Activated B cell treated with CpG ODN at 0.5 μM for 24 hours (primary cell): ENCODE data around the gene ATP6V1A. TPM values are rescaled to one million over a fixed set of nuclear protein-coding genes. Genes with fewer than 3 reads are reported as not detected.

Experiments used
- ATAC-seq: fragments of 200-7000 bp; cut with Tn5 transposase; one replicate; pipeline ENCODE4 v1.10.0; 2021; ENCODE audit warnings: low read depth, mild to moderate bottlenecking, moderate library complexity
- CTCF ChIA-PET: fragments of 350-600 bp; sonication (Branson Sonifier 250); formaldehyde crosslinking; loops from one replicate; lab custom pipeline; 2021; ENCODE audit warnings: antibody characterized with exemption; lab: Charles Lee
- POLR2A ChIA-PET: fragments of 350-600 bp; sonication (Branson Sonifier 250); formaldehyde crosslinking; loops from one replicate; lab custom pipeline; 2021; ENCODE audit warnings: antibody characterized with exemption; lab: Charles Lee
- DNase-seq: peaks from one replicate; pipeline ENCODE4 v3.0.0; 2022
- H3K27ac Mint-ChIP-seq: one replicate; pipeline ENCODE4 v1.8.0; 2020; ENCODE audit warnings: mixed read lengths
- H3K27me3 Mint-ChIP-seq: one replicate; pipeline ENCODE4 v1.8.0; 2021; ENCODE audit warnings: mixed read lengths
- H3K36me3 Mint-ChIP-seq: one replicate; pipeline ENCODE4 v1.8.0; 2021; ENCODE audit warnings: low read depth, mixed read lengths
- H3K4me1 Mint-ChIP-seq: one replicate; pipeline ENCODE4 v1.8.0; 2021; ENCODE audit warnings: mixed read lengths
- H3K4me3 Mint-ChIP-seq: one replicate; pipeline ENCODE4 v1.8.0; 2020; ENCODE audit warnings: mild to moderate bottlenecking, mixed read lengths
- H3K9me3 Mint-ChIP-seq: one replicate; pipeline ENCODE4 v1.8.0; 2020; ENCODE audit warnings: mixed read lengths
- intact Hi-C: fragments of 100-400 bp; cut with micrococcal nuclease; formaldehyde crosslinking; loops from one replicate; pipeline ENCODE4 v1.15.1; 2024
- total RNA-seq: library from RNA; stranded (reverse); gene quantifications from 2 replicates; pipeline ENCODE4 v1.2.3, GENCODE V29; 2022
- TF ChIP-seq, protein P1 (sequence below): fragments of 200-600 bp; IDR thresholded peaks from one replicate; pipeline ENCODE4 v1.8.0; 2022; ENCODE audit warnings: antibody characterized with exemption, mild to moderate bottlenecking

Gene ATP6V1A
- total RNA-seq, 1 donor from 2014 or later: 49.3 TPM

DNA sequence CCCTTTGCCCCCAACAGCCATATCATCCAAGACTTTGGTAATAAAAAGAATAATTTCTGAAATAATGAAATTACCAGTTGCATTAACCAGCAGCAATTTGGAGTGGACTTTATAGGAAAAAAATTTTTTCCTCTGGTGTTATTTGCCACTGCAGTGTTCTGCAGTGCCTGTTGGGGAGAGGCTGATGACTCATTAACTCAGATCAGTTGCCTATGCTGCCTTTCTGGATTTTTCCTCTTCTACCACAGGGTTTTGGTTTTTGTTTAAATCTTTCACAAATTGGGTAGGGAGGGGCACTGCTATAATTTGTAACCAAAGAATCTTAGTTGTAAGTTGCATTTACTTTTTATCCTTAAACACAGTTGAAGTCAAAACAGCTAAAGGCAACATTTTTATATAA lies 22.7 kb downstream of the ATP6V1A start:
- no peak for DNase-seq
- H3K4me3 Mint-ChIP-seq: no peak overlapping the region
- ChIA-PET POLR2A (no interaction called here), CTCF (no interaction called here)
- H3K27ac Mint-ChIP-seq: no peak overlapping the region
- H3K27me3 Mint-ChIP-seq: no peaks in the 10 kb centered on the region
- peak; percentile 28 for ATAC-seq
- no peaks in the 10 kb centered on the region for H3K9me3 Mint-ChIP-seq
- H3K4me1 Mint-ChIP-seq: peaks cover 6% of the 10 kb centered on the region
- intact Hi-C loops: loop anchor here (2.0 kb wide), 2 partner anchors 15 to 19 kb away; no protein-coding TSS in a partner anchor
- H3K36me3 Mint-ChIP-seq: peaks cover 9% of the 10 kb centered on the region
- TF ChIP-seq, protein P1, sequence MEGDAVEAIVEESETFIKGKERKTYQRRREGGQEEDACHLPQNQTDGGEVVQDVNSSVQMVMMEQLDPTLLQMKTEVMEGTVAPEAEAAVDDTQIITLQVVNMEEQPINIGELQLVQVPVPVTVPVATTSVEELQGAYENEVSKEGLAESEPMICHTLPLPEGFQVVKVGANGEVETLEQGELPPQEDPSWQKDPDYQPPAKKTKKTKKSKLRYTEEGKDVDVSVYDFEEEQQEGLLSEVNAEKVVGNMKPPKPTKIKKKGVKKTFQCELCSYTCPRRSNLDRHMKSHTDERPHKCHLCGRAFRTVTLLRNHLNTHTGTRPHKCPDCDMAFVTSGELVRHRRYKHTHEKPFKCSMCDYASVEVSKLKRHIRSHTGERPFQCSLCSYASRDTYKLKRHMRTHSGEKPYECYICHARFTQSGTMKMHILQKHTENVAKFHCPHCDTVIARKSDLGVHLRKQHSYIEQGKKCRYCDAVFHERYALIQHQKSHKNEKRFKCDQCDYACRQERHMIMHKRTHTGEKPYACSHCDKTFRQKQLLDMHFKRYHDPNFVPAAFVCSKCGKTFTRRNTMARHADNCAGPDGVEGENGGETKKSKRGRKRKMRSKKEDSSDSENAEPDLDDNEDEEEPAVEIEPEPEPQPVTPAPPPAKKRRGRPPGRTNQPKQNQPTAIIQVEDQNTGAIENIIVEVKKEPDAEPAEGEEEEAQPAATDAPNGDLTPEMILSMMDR: no peak

- POLR2A ChIA-PET: no interaction called here
- TF ChIP-seq, protein P1: no peak
- intact Hi-C loops: no loop called here
- Mint-ChIP-seq H3K27me3 (no peaks in the 10 kb centered on the region), H3K4me3 (no peak overlapping the region), H3K27ac (no peak overlapping the region), H3K36me3 (peaks cover 7% of the 10 kb centered on the region), H3K4me1 (peaks cover 6% of the 10 kb centered on the region), H3K9me3 (no peaks in the 10 kb centered on the region)
- no peak for ATAC-seq
- CTCF ChIA-PET: no interaction called here
- no peak for DNase-seq
Measured at GRCh38 chr3:113771993-113772392, 25.2 kb downstream of the ATP6V1A start.

GRCh38 chr3:113773381-113773780 lies 26.5 kb downstream of the ATP6V1A start:
- TF ChIP-seq, protein P1: no peak
- Mint-ChIP-seq H3K36me3 (peaks cover 7% of the 10 kb centered on the region), H3K9me3 (no peaks in the 10 kb centered on the region), H3K27ac (no peak overlapping the region), H3K4me3 (no peak overlapping the region), H3K4me1 (peaks cover 6% of the 10 kb centered on the region), H3K27me3 (no peaks in the 10 kb centered on the region)
- POLR2A ChIA-PET: interaction anchor here (0.7 kb wide), 1 partner anchor 209 kb away, joined by 3 read pairs; no protein-coding TSS in a partner anchor
- intact Hi-C loops: no loop called here
- CTCF ChIA-PET: no interaction called here
- ATAC-seq (no peak), DNase-seq (no peak)

GRCh38 chr3:113775516-113775915 lies 28.7 kb downstream of the ATP6V1A start:
- no peaks in the 10 kb centered on the region for H3K9me3 Mint-ChIP-seq
- no peaks in the 10 kb centered on the region for H3K27me3 Mint-ChIP-seq
- no peak overlapping the region for H3K4me3 Mint-ChIP-seq
- CTCF ChIA-PET: no interaction called here
- H3K27ac Mint-ChIP-seq: no peak overlapping the region
- intact Hi-C loops: no loop called here
- POLR2A ChIA-PET: no interaction called here
- H3K36me3 Mint-ChIP-seq: peaks cover 13% of the 10 kb centered on the region
- H3K4me1 Mint-ChIP-seq: peaks cover 6% of the 10 kb centered on the region
- DNase-seq (no peak), ATAC-seq (no peak)
- TF ChIP-seq, protein P1: no peak

- intact Hi-C loops: no loop called here
- DNase-seq (no peak), ATAC-seq (no peak)
- Mint-ChIP-seq H3K27me3 (no peaks in the 10 kb centered on the region), H3K9me3 (no peaks in the 10 kb centered on the region), H3K27ac (no peak overlapping the region), H3K36me3 (peaks cover 16% of the 10 kb centered on the region), H3K4me3 (no peak overlapping the region), H3K4me1 (peaks cover 6% of the 10 kb centered on the region)
- POLR2A ChIA-PET: no interaction called here
- CTCF ChIA-PET: no interaction called here
- TF ChIP-seq, protein P1: no peak
Measured at GRCh38 chr3:113776564-113776963, 29.7 kb downstream of the ATP6V1A start.
